K562 (cell line): ENCODE measurements around the gene DOK4. TPM values are rescaled to one million over a fixed set of nuclear protein-coding genes. Genes with fewer than 3 reads are reported as not detected.
A peak's percentile ranks its signal among the peaks of the same experiment; 100 is the strongest.

Source experiments
- ATAC-seq: fragments of 200-7000 bp; cut with Tn5 transposase; 3 replicates; pipeline ENCODE4 v1.9.1; 2020; ENCODE audit warnings: moderate library complexity
- BruUV-seq: library from RNA; stranded (reverse); fragments of 400-500 nt; replicated peaks from 2 replicates; lab custom pipeline; 2021; lab: Mats Ljungman, UMichigan
- CTCF ChIA-PET: fragments of 300-600 bp; formaldehyde crosslinking; extraction: SDS; loops from one replicate; lab custom pipeline; 2021; ENCODE audit warnings: low intra/inter-chr PET ratio; lab: Yijun Ruan, JAX
- POLR2A ChIA-PET: fragments of 300-600, 350-650 bp; sonication (Branson Sonifier 250); formaldehyde crosslinking; extraction: SDS; loops from one replicate; lab custom pipeline; 2021; ENCODE audit warnings: antibody characterized with exemption, inconsistent platforms; lab: Yijun Ruan, JAX
- DNase-seq, 4 experiments: peaks; one replicate each; pipeline versions ENCODE4 v3.0.0 to v3.0.0-alpha.2; 2011 to 2018; ENCODE audit warnings: low spot score in 3 of 4, mixed read lengths in 3 of 4; ENCODE audit errors: extremely low read depth in 1 of 4
- FAIRE-seq: peaks from 2 replicates; lab custom pipeline; 2011; peaks lifted over from hg19 to GRCh38; lab: Jason Lieb, UNC
- H2AFZ ChIP-seq: 2 replicates; pipeline ENCODE4 v1.6.0; 2011; ENCODE audit warnings: low read depth, low read length, control low read depth, inconsistent platforms
- H3K27ac ChIP-seq: fragments of 200-600 bp; 3 replicates; pipeline ENCODE4 v1.8.0; 2011; ENCODE audit warnings: low read depth, mild to moderate bottlenecking, control low read depth, inconsistent platforms, low read length, moderate library complexity, mixed read lengths; ENCODE audit errors: extremely low read depth
- H3K27me3 ChIP-seq, 2 experiments: fragments of 300-600 bp in 1 of 2; 2 replicates in 1 of 2; 3 replicates in 1 of 2; pipeline versions ENCODE4 v1.6.0 to v1.8.0; 2011; ENCODE audit warnings: inconsistent platforms in 2 of 2, low read length in 2 of 2, mild to moderate bottlenecking in 1 of 2, mixed read lengths in 1 of 2, moderate library complexity in 1 of 2; ENCODE audit not compliant: control insufficient read depth in 2 of 2, insufficient read depth in 2 of 2
- H3K36me3 ChIP-seq: fragments of 300-600 bp; 3 replicates; pipeline ENCODE4 v1.8.0; 2011; ENCODE audit warnings: mild to moderate bottlenecking, low read length, inconsistent platforms; ENCODE audit not compliant: control insufficient read depth, insufficient read depth
- H3K4me1 ChIP-seq, 2 experiments: fragments of 200-600 bp in 1 of 2; replicated peaks in 1 of 2; 2 replicates in 1 of 2; 3 replicates in 1 of 2; pipeline versions ENCODE4 v1.5.1 to v1.8.0; 2011; ENCODE audit warnings: inconsistent platforms in 2 of 2, low read length in 2 of 2, mild to moderate bottlenecking in 1 of 2, mixed read lengths in 1 of 2, moderate library complexity in 1 of 2; ENCODE audit not compliant: control insufficient read depth in 2 of 2, insufficient read depth in 2 of 2
- H3K4me2 ChIP-seq: 2 replicates; pipeline ENCODE4 v1.6.1; 2011; ENCODE audit warnings: low read length, control low read depth, inconsistent platforms, mixed read lengths; ENCODE audit not compliant: insufficient read depth
- H3K4me3 ChIP-seq: fragments of 200-600 bp; sonication (generic), shearing (Covaris generic); 2 replicates; pipeline ENCODE4 v1.5.1; 2016; ENCODE audit warnings: control low read depth, inconsistent platforms
- H3K79me2 ChIP-seq: fragments of 200-600 bp; 3 replicates; pipeline ENCODE4 v1.8.0; 2011; ENCODE audit warnings: low read length, inconsistent platforms; ENCODE audit not compliant: control insufficient read depth, insufficient read depth
- H3K9ac ChIP-seq, 2 experiments: 2 replicates each; pipeline versions ENCODE4 v1.6.0 to v1.6.1; 2011; ENCODE audit warnings: low read depth in 2 of 2, low read length in 2 of 2, control low read depth in 1 of 2, inconsistent platforms in 1 of 2, mild to moderate bottlenecking in 1 of 2, mixed read lengths in 1 of 2; ENCODE audit not compliant: insufficient read depth in 1 of 2
- H3K9me1 ChIP-seq: one replicate; pipeline ENCODE4 v1.6.0; 2011; ENCODE audit warnings: inconsistent platforms, mild to moderate bottlenecking, low read length, moderate library complexity; ENCODE audit not compliant: control insufficient read depth, insufficient read depth
- H3K9me3 ChIP-seq: replicated peaks from 2 replicates; pipeline ENCODE4 v1.5.1; 2011; ENCODE audit warnings: low read depth, low read length, inconsistent platforms; ENCODE audit not compliant: control insufficient read depth, insufficient read depth
- H4K20me1 ChIP-seq: replicated peaks from 2 replicates; pipeline ENCODE4 v1.6.1; 2011; ENCODE audit warnings: low read length, inconsistent platforms, mixed read lengths; ENCODE audit not compliant: control insufficient read depth, insufficient read depth
- CREM ChIP-seq: IDR thresholded peaks from 2 replicates; pipeline ENCODE4 v1.6.1; 2014; ENCODE audit warnings: antibody characterized with exemption, low read depth
- HNRNPH1 ChIP-seq: fragments of 200-400 bp; formaldehyde crosslinking; optimal IDR thresholded peaks from 2 replicates; pipeline ENCODE3; 2017; ENCODE audit warnings: low read depth, mild to moderate bottlenecking, low read length, moderate library complexity
- MEF2D ChIP-seq: conservative IDR thresholded peaks from 2 replicates; pipeline ENCODE4 v1.6.1; 2016; ENCODE audit warnings: low read depth, missing genetic modification characterization, missing compliant biosample characterization
- POLR2G ChIP-seq: fragments of 200-400 bp; formaldehyde crosslinking; IDR thresholded peaks from 2 replicates; pipeline ENCODE4 v1.6.1; 2017; ENCODE audit warnings: low read depth, mild to moderate bottlenecking, antibody characterized with exemption, low read length, moderate library complexity
- SMARCB1 ChIP-seq: IDR thresholded peaks from 2 replicates; pipeline ENCODE4 v1.6.1; 2011; ENCODE audit warnings: improper control_type of control experiment, low read depth; ENCODE audit not compliant: insufficient read length
- ZFP1 ChIP-seq: fragments of 450-650 bp; formaldehyde crosslinking; IDR thresholded peaks from 2 replicates; pipeline ENCODE4 v1.4.0; 2020; ENCODE audit warnings: mild to moderate bottlenecking, mixed read lengths
- ZNF143 ChIP-seq: sonication (generic); formaldehyde crosslinking; IDR thresholded peaks from 2 replicates; pipeline ENCODE4 v1.9.0; 2022; ENCODE audit warnings: mild to moderate bottlenecking, missing genetic modification reagents
- WGBS: fragments of 100-300 bp; shearing (Covaris generic); methylation state at CpG from one replicate; pipeline ENCODE4 v1.1.6; 2016; ENCODE audit warnings: low coverage, mixed read lengths; ENCODE audit not compliant: insufficient coverage; ENCODE audit errors: missing lambda C conversion rate; 5-methylcytosine and 5-hydroxymethylcytosine counted together
- in situ Hi-C: fragments of 300-500 bp; cut with MboI; formaldehyde crosslinking; loops from 4 replicates; pipeline ENCODE4 v1.15.0; 2018; ENCODE audit warnings: inconsistent platforms, mixed read lengths
- intact Hi-C: fragments of 100-400 bp; cut with micrococcal nuclease; formaldehyde crosslinking; loops from 2 replicates; pipeline ENCODE4 v1.14.2; 2022
- polyA plus RNA-seq, 8 experiments: library from polyadenylated mRNA; depleted of rRNA in 4 of 8; stranded (reverse) in 5 of 8; unstranded in 3 of 8; fragments of >200 nt; fragmentation: Nextera tagmentation in 2 of 8; fragmentation: Illumina TruSeq in 1 of 8; extraction: Ambion mirVana in 2 of 8; extraction: Trizol in 1 of 8; gene quantifications; 2 replicates each; pipeline versions ENCODE4 v1.2.1 to v1.2.3, GENCODE V29; 2011 to 2014; ENCODE audit warnings: inconsistent platforms in 1 of 8, missing spikeins in 1 of 8
- total RNA-seq, 7 experiments: library from RNA; depleted of rRNA in 6 of 7; stranded (reverse); fragments of >200 nt in 6 of 7; fragmentation: Illumina TruSeq in 2 of 7; extraction: Trizol in 2 of 7; gene quantifications; 2 replicates each; pipeline versions ENCODE4 v1.2.1 to v1.2.3, GENCODE V29; 2011 to 2021; ENCODE audit warnings: low replicate concordance in 1 of 7
- TF ChIP-seq, protein P1 (sequence below): fragments of 450-650 bp; conservative IDR thresholded peaks from 2 replicates; pipeline ENCODE4 v1.6.1; 2016; ENCODE audit warnings: missing genetic modification characterization, low read depth, mild to moderate bottlenecking, control low read depth, missing compliant biosample characterization

The DOK4 gene
- total and polyA plus RNA-seq, 9 of the 15 experiments (the other 6 are each of a cell fraction or from before 2014, with no cell fraction given) = 0.10 to 14.4 (median 8.3) TPM

DNA sequence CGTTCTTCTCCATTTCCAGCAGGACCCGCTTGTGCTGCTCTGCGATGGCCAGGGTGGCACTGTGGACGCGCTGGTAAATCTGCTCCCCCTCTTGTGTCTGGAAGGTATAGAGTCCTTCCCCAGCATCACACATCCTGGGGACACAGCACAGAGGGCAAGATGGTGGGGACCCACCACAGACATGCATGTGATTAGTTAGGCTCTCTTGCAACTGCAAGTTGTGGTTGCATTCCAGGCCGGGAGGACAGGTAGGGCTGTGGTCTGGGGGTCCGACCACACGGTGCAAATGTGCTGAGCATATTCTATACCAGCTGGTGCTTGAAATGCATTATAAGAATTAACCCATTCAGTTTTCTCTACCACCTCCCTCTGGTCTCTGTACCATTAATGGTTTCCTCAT, 12.4 kb downstream of the DOK4 start (continued):
- TF ChIP-seq, protein P1, sequence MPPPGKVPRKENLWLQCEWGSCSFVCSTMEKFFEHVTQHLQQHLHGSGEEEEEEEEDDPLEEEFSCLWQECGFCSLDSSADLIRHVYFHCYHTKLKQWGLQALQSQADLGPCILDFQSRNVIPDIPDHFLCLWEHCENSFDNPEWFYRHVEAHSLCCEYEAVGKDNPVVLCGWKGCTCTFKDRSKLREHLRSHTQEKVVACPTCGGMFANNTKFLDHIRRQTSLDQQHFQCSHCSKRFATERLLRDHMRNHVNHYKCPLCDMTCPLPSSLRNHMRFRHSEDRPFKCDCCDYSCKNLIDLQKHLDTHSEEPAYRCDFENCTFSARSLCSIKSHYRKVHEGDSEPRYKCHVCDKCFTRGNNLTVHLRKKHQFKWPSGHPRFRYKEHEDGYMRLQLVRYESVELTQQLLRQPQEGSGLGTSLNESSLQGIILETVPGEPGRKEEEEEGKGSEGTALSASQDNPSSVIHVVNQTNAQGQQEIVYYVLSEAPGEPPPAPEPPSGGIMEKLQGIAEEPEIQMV = no peak

DNA sequence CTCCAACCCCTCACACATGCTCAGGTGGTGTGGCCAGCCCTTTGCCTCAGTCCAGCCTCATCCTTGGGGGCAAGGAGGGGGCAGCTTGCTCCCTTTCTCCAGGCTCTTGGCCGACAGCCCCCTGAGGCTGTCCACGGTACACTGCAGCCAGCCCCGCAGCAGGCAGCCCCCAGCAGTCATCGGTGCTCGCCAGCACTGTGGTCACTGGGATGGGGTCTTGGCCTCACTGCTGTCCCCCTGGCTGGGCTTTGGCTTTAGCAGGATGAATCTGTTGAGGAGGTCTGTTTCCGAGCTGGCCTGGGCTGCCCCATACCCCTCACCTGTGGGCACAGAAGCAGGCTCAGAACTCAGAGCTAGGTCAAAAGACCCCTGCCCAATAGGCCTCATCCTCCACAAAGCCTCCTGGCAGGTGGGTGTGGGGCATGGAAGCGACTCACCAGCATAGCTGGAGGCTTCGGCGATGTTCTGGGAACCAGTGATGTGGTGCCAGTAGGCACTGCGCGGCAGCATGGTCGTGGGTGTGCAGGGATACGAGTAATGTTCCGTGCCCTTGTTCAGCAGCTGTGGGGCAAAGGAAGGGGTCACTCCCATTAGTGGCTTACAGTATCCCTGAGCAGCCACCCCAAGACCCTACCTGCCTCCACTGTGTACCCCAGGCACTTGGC, 13.0 kb downstream of the DOK4 start:
- Histone ChIP-seq H3K9me3 (no peaks in the 10 kb centered on the region), H3K9ac (no peak overlapping the region), H3K27me3 (no peaks in the 10 kb centered on the region), H2AFZ (no peak overlapping the region), H3K36me3 (peaks cover 57% of the 10 kb centered on the region), H3K27ac (no peak overlapping the region), H4K20me1 (0 out of 2 replicates have a peak, but pooled peaks cover 4% of the 10 kb centered on the region), H3K9me1 (peaks cover 3% of the 10 kb centered on the region), H3K4me1 (peaks cover 11 to 26% of the 10 kb centered on the region in 2 experiments), H3K4me3 (no peak overlapping the region), H3K4me2 (no peak overlapping the region), H3K79me2 (no peaks in the 10 kb centered on the region)
- DNase-seq (no peak), ATAC-seq (no peak), FAIRE-seq (no peak)
- POLR2A ChIA-PET = interaction anchor here (0.8 to 2.7 kb wide), 3 partner anchors 8 to 11 kb away, joined by 3 to 14 read pairs (median 4); partner anchors contain the start of gene POLR2C
- in situ Hi-C loops = no loop called here
- no TSS peak for BruUV-seq
- CTCF ChIA-PET = no interaction called here
- TF ChIP-seq ZFP1 = no peak
- no peak for TF ChIP-seq HNRNPH1
- TF ChIP-seq SMARCB1 = no peak
- peak; percentile 75 for TF ChIP-seq POLR2G
- no peak for TF ChIP-seq CREM
- no peak for TF ChIP-seq MEF2D (tag)
- TF ChIP-seq ZNF143 (CRISPR knock-in tag) = no peak
- 87% methylated on average over 14 of the region's 14 CpGs for WGBS
- intact Hi-C loops = no loop called here
